Measurements from ENCODE around the gene SSNA1. TPM values are rescaled to one million over a fixed set of nuclear protein-coding genes. Genes with fewer than 3 reads are reported as not detected.

The SSNA1 gene
- total RNA-seq, 1 donor from 2014 or later: 143 TPM

- DNase-seq (ENCODE audit: low read depth): no peak
Observed at GRCh38 chr9:137219757-137220316, 31.4 kb downstream of the SSNA1 start.

- DNase-seq (ENCODE audit: low read depth): no peak
Observed at GRCh38 chr9:137220317-137221094, 32.0 kb downstream of the SSNA1 start.

DNA sequence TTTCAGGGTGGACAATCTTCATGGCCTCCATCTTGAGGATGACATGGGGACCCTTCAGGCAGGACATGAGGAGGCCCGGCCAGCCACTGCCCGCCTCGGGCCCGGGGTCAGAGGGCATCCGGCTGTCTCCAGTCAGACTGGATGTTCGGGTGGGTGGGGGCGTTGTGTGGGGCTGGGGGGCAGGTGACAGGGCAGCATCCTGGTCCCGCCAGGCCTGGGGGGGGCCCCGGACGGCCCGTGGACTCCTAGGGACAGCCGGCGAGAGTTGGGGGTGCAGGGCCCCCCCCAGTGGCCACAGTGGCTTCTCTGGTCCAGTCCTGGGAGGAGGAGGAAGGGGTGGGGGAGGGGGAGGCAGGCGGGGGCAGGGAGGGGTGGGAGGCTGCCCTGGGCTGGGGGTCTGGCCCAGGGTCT is 32.6 kb downstream of the SSNA1 start:
- DNase-seq (ENCODE audit: low read depth): no peak

DNA sequence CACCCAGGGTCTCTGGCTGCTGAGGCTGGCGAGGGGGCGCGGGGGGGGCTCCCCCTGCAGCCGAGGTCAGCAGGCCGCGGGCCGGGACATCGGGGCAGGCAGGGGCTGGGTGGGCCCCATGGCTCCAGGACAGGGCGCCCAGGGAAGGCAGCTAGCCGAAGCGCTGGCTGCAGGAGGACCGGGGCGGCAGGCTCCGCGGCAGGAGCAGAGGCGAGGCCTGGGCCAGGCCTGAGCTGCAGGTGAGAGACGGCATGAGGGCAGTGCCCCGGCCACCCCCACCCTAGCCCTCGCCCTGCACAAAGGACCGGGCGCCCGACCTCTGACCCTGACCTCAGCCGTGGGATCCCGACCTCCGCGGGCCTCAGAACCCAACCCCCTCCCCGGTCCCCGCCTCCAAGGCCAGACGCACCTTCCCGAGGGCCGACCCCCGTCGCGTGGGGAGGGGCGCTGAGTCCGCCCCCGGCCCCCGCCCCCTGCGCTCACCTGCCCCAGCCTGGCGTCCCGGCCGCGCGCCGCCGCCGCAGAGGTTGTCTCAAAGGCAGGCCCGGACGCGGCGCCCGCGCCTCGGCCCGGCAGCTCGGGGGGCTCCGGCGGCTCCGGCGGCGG is 33.1 kb downstream of the SSNA1 start:
- no peak for DNase-seq (ENCODE audit: low read depth)

- DNase-seq (ENCODE audit: low read depth): peak; percentile 7
Observed at GRCh38 chr9:137222190-137223077, 34.0 kb downstream of the SSNA1 start, which contains the start of gene RNF208. TSS of gene RNF208 (minus strand) at chr9:137222240. CDS start at chr9:137221212, 1,028 bp downstream.

- peak; percentile 98 for DNase-seq (ENCODE audit: low read depth)
Observed at GRCh38 chr9:137223078-137223970, 34.8 kb downstream of the SSNA1 start.

- DNase-seq (ENCODE audit: low read depth): peak; percentile 46
Observed at GRCh38 chr9:137224830-137225694, 36.6 kb downstream of the SSNA1 start, which contains the start of gene CYSRT1. TSS of gene CYSRT1 (plus strand) at chr9:137225174. CDS start at chr9:137225622, 448 bp downstream.

- DNase-seq (ENCODE audit: low read depth): peak; percentile 30
Observed at GRCh38 chr9:137225699-137226331, 37.3 kb downstream of the SSNA1 start.

DNA sequence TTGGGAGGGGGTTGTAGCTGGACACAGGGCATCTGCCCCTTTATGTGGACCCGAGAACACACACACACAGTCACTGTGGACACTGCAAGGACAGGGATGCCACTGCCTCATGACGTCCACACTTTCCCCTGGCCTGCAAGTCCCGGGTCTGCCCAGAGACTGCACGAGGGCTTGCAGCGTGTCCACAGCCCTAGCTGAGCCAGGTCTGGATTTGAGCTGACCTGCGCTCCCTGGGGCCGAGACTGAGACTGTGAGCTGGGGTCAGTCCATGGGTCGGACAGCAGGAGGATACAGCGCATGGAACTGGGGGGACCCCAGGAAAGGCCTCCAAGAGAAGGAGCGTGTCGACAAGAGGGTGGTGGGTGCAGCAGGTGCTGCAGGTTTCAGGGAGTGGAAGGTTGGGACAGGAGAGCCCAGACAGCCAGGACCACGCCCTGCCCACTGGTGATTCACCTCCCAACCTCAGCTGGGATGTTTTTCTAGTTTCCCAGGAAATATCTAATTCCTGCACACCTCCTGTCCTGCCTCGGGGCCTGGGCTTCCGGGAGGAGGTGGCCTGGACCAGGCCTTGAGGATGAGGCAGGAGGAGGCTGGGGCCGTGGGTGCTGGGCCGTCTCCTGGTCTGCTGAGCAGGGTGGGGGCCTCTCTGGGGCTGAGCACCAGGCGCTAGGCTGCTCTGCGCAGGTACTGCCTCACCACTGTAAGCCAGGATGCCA is 38.0 kb downstream of the SSNA1 start:
- no peak for DNase-seq (ENCODE audit: low read depth)

DNA sequence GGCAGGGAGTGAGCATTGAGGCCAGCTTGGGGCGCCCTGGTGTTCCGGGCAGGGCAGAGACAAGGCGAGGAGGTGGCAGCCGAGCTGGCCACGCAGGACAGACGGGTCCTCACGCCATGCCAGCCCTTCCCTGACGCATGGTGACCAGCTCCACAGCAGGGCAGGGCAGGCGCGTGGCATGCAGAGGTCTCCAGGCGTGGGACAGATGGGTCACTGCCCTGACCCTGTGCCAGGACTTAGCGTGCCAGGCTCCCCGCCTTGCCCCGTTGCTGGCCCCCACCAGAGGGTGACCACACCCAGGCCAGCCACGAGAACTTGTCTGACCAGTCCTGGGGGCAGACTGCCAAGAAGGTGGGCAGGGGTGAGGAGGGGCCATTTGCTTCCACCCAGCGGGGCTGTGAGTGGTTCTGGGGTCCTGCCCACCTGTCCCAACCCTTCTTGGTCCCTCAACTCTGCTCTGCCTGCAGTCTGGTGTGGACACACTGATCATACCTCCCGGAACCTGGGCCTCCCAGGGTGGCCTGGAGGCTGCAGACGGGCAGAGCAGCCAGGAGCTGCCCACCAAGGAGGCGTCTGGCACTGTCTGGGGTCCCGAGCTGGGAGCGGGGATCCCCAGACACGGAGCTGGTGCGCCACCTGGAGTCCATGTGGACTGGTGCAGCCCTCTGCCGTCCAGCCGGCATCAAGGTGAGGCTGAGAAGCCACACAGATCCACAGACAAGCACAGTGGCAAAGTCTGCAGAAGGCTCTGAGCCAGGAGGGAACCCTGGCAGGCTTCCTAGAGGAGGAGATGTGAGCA is 38.8 kb downstream of the SSNA1 start, which contains the start of gene RNF224:
Gene RNF224 (plus strand): TSS at position 449 of the 799 bp plus-strand sequence. CDS start 834 bp downstream, outside the sequence.
- DNase-seq (ENCODE audit: low read depth): peak; percentile 81

GRCh38 chr9:137227853-137228505 is 39.5 kb downstream of the SSNA1 start:
- DNase-seq (ENCODE audit: low read depth): no peak

DNA sequence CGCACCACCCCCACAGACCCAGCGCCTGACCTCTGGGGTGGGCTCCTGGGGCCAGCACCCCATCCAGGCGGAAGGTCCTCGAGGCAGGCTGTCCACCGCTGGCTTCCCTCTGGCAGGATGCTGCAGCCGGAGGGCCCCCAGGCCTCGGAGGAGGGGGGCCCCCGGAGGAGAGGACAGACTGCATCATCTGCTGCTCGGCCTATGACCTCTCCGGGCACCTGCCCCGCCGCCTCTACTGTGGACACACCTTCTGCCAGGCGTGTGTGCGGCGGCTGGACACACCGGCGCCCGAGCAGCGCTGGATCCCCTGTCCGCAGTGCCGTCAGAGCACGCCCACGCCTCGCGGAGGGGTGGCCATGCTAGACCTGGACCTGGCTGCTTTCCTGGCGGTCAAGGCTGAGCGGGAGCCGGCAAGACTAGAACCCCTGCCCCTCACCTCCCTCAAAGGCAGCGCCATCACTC is 40.1 kb downstream of the SSNA1 start:
- DNase-seq (ENCODE audit: low read depth): no peak

DNA sequence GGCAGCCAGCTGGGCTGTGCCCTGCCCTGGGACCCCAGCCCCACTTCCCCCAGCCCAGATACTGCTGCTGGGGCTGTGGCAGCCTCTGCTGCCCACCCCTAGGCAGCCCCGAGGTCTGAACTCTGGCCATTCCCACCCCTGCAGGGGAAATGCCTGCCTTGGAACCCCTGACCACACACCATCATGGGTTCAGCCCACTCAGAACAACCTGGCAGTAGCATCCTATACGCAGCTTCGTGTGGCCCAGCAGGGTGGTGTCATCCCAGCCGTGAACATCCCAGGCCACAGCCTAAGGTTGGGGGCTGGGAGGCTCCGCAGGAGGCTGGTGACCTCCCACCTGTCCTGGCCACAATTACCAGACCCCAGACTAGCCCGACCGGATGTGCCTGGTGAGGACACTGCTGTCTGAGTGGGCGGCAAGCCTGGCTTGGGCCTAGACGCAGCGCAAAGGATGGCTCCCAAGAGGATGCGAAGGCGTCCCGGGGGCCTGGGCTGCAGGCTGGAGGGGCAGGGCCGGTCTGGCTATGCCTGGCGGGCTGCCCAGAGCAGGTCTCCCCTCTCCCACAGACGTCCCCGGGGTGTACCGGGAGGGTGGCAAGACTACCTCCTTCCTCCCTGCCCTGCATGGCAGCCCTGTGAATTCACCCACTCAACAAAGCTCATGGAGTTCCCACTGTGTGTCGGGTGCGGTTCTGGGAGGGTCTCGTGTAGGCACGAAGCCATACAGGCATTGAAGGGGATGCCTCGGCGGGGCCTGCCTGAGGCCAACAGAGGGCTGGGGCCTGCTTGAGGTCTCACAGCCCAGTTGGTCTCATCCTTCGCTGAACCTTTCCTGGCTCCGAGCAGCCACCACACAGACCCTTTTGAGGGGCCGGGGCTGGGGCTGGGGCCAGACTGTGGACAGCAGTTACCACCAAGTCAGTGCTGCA is 40.8 kb downstream of the SSNA1 start:
- no peak for DNase-seq (ENCODE audit: low read depth)

GRCh38 chr9:137229903-137230704 is 41.6 kb downstream of the SSNA1 start:
- no peak for DNase-seq (ENCODE audit: low read depth)

Data from myocyte (in vitro differentiated cells).